HG02642 (cell line): Measurements from ENCODE around the gene SPINK7.
"Not testable (repeated sequence)": the region's sequence is repeated elsewhere in the genome, so short reads cannot be mapped to it uniquely, and the experiment has no call there.

ENCODE experiments used
- ATAC-seq: cut with Tn5 transposase; IDR thresholded peaks from one replicate; pipeline ENCODE4 v1.9.1; 2021; ENCODE audit warnings: mild to moderate bottlenecking; ENCODE audit not compliant: unreplicated experiment, poor library complexity

SPINK7 gene

DNA sequence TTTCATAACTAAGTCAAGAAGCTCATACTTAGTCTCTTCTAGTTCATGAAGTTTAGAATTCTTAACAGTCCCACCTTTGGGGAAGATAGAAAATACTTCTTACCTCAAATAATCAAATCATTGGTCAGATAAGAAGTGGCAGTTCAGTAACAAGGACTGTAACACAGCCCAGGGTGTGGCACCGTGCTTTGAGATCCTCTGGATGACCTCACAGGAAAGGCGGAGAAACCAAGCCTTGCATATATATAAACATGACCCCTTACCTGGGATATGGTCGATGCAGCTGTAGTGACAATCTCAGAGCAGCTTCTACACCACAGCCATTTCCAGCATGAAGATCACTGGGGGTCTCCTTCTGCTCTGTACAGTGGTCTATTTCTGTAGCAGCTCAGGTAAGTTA lies at the start of gene SPINK7:
Gene SPINK7 (plus strand): TSS at position 271 of the 400 bp plus-strand sequence. CDS start 61 bp downstream, at position 332.
- ATAC-seq: no peak

DNA sequence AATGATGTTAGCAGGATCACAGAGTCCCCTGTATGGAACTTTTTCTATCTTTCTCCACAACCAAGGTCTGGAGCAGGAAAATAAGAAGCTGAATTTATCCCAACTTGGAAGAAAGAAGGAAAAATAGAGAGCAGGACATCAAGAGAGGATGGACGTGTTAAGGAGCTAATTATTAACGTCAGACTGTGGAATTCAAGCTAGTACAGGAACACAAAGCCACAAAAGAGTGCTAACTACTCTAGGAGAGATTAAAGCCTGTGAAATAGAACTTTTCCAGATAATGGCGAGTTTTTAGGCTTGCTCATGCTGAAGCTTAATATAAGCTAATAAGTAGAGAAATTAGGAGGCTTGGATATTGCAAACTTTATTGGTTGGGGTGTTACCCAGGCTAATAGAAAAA lies 44.3 kb upstream of the SPINK7 start:
- ATAC-seq: no peak

DNA sequence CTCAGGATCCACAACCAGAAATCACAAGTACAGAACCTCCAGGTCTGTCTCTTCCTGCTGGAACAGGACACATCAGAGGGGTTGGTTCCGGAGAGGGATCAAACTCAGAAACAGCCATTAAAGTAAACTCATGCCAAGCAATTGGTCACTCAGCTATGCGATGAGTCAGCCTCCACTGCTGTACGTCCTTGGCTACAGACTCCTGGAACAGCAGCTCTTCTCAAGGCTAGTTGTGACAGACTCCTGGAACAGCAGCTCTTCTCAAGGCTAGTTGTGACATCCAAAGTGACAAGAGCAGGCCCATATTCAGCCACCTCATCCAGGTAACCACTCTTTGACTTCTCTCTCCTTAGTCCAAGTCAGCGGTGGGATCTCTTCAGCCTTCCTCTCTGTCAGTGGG lies 43.7 kb upstream of the SPINK7 start, which contains the start of gene SPINK13:
Gene SPINK13 (plus strand): TSS at position 229 of the 400 bp plus-strand sequence. CDS start 1,279 bp downstream, outside the sequence.
- no peak for ATAC-seq

DNA sequence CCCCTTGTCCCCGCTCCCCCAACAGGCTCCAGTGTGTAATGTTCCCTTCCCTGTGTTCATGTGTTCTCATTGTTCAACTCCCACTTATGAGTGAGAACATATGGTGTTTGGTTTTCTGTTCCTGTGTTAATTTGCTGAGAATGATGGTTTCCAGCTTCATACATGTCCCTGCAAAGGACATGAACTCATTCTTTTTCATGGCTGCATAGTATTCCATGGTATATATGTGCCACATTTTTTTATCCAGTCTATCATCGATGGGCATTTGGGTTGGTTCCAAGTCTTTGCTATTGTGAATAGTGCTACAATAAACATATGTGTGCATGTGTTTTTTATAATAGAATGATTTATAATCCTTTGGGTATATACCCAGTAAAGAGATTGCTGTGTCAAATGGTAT lies 37.1 kb upstream of the SPINK7 start:
- ATAC-seq: not testable (repeated sequence)

DNA sequence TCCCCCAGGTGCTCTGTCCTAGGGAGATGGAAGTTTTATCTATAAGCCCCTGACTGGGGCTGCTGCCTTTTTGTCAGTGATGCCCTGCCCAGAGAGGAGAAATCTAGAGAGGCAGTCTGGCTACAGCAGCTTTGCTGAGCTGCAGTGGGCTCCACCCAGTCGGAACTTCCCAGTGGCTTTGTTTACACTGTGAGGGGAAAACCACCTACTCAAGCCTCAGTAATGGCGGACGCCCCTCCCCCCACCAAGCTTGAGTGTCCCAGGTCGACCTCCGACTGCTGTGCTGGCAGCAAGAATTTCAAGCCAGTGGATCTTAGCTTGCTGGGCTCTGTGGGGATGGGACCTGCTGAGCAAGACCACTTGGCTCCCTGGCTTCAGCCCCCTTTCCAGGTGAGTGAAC lies 31.3 kb upstream of the SPINK7 start:
- ATAC-seq: not testable (repeated sequence)

DNA sequence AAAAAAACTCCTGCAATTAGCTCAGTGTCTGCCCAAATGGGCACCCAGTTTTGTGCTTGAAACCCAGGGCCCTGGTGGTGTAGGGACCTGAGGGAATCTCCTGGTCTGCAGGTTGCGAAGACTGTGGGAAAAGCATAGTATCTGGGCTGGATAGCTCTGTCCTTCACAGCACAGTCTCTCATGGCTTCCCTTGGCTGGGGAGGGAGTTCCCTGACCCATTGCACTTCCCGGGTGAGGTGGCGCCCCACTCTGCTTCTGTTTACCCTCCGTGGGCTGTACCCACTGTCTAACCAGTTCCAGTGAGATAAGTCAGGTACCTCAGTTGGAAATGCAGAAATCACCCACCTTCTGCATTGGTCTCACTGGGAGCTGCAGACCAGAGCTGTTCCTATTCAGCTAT lies 30.9 kb upstream of the SPINK7 start:
- ATAC-seq: not testable (repeated sequence)

DNA sequence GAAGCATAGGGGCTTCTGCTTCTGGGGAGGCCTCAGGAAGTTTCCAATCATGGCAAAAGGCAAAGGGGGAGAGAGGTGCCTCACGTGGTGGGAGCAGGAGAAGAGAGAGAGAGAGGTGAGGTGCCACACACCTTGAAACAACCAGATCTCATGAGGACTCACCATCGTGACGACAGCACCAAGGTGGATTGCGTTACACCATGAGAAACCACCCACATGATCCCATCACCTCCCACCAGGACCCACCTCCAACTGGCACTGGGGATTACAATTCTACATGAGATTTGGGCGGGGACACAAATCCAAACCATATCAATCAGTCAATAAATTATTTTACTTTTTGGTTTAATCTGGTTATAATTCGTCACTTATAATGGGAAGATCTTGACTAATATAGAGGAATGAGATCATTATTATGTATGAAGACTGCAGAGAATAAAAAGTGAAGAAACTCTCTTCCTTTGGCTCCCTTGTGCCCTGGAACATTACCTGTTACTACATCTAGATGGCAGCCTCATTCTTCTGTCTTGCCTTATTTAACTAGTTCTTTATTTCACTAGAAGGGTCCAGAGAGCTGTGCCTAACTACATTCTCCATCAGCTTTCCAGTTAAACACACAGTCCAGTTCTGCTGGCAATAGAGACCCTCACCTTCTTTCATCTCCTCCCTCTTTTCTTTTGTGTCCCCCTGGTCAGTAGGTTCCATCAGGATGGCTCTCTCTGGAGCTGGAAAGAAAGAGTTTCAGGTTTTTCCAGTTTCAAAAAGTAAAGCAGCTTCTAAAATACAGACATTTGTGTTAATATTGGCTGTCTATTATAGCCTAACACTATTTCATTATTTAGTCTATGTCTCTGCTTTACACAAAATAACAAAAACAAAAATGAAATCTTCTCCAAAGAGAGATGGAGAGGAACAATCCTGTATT lies 21.7 kb upstream of the SPINK7 start:
- ATAC-seq: no peak

DNA sequence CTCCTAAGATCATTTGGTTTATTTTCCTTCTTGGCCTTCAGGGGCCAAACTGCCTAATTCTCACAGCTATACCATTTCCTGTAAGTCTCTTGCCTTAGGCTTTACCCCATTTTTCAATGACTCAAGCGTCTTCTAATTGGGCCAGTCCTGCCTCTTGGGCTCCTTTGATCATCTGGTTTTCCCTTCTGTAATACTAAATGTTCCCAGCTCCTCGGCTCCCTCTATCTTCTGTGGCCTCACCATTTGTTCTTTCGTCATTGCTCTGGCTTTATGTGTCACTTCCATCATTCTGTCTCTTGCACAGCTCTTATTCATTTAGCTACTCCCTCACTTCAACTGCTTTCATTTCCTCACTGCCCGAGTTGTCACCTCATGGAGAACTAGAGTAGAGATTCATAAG lies 14.5 kb upstream of the SPINK7 start:
- no peak for ATAC-seq

DNA sequence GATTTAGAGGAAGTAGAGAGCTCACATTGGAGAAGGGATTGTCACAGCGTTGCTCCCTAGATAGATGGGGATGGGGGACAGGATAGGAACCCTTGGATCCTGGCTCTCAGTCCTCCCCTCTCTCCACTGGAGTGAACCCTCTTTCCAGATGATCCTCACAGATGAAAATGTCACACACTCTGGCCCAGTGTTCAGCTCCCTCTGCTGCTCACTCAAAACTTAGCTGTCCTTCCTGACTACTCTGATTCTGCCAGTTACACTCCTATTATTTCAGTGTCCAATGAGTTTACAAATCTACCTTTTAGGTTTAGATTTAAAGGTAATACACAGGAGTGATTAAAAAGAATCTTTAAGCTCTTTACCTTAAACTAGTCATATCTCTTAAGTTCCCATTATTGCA lies 5.8 kb upstream of the SPINK7 start:
- ATAC-seq: no peak

DNA sequence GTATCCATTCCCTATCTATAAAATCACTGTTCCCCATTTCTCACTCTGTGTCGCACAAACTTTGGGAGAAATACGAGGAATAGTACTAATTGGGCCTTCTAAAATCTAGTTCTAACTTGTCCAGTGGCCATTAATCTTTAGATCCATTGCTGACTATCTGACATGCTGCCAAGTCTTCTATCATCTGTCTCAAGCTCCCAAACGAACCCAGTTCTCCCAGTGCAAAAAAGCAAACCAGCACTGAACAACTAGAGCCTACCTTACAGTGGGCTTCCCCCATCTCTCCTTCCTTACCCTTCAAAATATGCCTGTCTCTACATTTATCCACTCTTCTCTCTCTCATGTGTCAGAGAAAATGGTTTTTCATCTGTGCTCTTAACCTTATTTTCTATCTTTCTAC lies 3.2 kb upstream of the SPINK7 start:
- no peak for ATAC-seq

DNA sequence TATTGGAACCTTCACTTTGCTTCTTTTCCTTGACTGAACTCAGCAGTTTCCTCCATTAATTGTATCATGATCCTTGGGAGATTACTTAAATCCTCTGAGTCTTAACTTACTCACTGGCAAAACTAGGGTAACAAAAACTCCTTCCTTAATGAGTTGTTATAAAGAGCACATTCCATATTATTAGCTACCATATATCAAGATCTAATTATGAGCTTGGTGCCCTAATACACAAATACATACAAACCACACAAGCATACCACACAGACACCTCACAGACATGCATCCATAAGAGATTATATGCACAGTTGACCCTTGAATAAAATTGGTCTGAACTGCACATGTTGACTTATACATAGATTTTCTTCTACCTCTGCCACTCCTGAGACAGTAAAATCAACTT lies 2.5 kb upstream of the SPINK7 start:
- no peak for ATAC-seq

DNA sequence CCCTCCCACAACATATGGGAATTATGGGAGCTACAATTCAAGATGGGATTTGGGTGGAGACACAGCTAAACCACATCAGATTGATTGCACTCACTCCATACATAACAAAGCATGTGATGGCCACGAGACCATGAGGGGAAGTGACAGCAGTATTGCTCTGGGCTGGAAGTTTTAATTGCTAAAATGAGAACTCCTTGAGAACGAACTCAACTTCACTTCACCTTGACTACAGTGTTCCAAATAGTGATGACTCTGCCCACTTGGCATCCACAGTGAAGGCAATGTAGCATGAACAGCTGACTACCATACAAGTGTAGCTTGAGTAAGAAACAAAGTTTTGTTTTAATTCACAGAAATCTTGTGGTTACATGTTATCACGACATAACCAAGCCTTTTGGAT lies 739 bp upstream of the SPINK7 start:
- no peak for ATAC-seq

DNA sequence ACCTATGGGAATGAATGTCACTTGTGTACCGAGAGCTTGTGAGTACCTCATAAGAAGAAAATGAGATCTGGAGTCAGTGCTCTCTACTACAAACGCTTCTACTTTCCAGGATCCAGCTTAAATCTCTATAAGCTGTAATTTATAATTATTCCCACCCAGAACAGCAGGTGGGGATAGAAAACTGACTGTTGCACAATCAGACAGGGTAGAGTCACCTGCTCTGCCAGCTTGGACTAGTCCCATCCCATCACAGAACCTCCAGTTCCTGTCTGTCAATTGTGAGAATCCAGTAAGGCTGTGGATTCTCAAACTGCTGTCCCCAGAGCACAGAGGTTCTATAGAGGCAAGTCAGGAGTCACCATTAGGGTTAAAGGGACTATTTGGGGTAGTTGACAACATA lies 2.0 kb downstream of the SPINK7 start:
- ATAC-seq: no peak

DNA sequence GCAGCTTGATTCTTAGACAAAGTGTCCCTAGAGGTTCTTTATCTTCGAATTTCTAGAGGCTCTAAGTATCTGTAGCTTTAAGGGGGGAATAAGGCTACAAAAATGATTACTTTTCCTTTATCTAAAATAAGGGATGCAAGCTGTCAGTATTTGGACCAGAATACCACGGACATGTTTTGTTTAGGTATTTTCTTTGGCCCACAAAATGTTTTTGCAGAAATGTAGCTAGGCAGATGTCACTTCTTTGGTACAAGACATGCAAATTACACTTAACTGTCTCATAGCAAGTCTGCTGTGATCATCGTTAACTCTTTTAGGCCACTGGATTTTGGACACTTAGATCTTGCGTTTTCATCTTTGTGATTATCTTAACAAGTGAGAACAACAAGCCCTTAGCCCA lies 2.5 kb downstream of the SPINK7 start:
- no peak for ATAC-seq

DNA sequence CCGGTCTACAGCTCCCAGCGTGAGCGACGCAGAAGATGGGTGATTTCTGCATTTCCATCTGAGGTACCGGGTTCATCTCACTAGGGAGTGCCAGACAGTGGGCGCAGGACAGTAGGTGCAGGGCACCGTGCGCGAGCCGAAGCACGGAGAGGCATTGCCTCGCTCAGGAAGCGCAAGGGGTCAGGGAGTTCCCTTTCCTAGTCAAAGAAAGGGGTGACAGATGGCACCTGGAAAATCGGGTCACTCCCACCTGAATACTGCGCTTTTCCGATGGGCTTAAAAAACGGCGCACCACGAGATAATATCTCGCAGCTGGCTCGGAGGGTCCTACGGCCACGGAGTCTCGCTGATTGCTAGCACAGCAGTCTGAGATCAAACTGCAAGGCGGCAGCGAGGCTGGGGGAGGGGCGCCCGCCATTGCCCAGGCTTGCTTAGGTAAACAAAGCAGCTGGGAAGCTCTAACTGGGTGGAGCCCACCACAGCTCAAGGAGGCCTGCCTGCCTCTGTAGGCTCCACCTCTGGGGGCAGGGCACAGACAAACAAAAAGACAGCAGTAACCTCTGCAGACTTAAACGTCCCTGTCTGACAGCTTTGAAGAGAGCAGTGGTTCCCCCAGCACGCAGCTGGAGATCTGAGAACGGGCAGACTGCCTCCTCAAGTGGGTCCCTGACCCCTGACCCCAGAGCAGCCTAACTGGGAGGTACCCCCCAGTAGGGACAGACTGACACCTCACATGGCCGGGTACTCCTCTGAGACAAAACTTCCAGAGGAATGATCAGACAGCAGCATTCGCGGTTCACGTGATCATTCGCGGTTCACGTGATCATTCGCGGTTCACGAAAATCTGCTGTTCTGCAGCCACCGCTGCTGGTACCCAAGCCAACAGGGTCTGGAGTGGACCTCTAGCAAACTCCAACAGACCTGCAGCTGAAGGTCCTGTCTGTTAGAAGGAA lies 8.1 kb downstream of the SPINK7 start:
- ATAC-seq: not testable (repeated sequence)

DNA sequence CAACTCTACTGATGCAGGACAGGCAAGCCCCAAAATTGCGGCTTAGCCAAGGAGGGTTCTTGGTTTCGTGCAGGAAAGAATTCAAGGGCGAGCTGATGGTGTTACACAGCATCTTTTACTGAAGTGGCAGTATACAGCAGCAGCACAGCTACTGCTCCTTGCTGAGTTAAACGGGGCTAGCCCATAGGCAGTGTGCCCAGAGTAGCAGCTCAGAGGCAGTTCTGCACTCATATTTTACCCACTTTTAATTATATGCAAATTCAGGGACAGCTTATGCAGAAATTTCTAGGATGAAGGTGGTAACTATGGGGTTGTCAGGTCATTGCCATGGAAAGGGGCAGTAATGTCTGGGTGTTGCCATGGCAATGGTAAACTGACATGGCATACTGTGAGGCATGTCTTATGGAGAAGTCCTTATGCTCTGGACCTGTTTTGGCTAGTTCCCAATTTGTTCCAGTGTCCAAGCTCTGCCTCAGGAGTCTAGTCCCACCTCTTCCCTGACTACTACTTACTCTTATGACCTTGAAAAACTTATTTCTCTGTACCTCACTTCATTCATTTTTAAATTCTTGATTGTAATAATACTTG lies 21.1 kb downstream of the SPINK7 start:
- ATAC-seq: no peak

DNA sequence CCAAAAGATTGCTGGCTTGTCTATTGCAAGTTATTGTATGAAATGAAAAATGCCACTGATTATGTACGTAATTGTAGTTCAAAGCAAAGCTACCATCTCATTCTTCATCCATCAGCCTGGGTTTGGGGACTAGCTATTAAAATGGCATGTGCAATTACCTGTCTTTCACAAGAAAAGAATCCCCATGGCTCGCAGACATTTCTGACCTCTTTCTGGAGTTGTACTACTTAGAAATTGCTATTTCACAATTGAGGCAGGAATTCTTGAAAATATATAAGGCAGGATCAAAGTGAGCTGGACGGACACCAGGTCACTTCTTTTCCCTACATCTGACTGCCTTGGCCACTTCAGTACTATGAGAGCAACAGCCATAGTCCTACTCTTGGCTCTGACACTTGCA lies 23.0 kb downstream of the SPINK7 start, which contains the start of gene SPINK9:
Gene SPINK9 (plus strand): TSS at position 301 of the 400 bp plus-strand sequence. CDS start 55 bp downstream, at position 356.
- ATAC-seq: no peak

DNA sequence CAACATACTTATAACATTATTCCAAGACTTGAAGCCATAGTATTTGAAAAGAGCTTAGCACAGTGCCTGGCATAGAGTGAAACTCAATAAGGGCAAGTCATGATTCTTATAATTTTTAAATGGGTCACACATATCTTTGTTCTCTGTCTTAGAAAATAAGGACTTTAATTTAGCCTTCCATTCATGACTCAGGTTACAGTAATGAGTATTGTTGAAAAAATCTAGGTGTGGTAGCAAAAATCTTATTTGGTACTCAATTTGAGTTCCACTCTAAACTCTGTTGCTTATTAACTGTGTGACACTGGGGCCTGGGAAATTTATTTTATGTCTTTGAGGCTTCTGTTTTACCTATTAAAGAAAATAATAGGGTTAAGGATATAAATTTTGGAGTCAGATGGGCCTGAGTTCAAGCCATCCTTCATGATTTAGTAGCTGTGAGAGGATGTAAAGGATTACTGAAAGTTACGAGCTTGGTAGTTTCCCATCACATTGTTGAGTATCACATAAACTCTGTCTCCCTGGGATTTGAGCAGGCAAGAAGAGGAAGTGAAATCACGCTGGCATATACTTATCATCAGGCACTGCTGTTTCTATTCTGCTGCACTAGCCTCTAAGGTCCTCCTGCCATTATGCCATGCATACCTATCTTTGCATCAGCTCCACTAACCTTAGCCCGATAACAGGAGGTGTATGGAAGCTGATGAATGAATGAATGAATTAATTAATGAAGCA lies 24.6 kb downstream of the SPINK7 start:
- peak; percentile 74 for ATAC-seq

DNA sequence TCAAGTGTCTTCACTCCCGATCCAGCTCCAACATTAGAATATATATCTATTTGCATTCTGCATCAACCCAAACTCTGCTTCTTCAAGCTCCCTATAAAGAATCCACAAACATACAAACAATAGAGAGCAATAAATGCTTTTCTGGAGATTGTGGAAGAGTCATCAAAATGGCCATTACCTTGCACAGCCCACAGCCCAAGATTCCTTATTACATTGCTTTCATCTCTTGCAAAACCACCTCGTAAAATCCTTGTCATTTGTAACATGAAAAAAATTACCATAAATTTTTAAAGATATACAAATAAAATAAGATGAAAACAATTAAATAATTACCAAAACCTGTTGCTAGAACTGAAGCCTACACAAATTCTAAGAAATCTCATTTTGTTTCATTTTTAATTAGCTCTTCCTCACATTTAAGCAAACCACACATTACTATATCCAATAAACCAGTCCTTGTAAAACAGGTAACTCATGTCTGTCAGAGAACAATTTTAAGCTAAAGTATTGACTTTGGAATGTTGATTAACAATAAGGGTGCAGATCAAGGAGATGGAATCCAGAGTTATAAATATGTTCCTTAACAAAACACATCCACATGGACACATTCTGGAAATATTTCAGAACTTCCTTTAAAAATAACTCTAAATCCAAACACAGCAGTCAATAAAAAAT lies 30.3 kb downstream of the SPINK7 start:
- no peak for ATAC-seq
